MG63 (cell line): Measurements from ENCODE around the gene SLC30A4. TPM values are rescaled to one million over a fixed set of nuclear protein-coding genes. Genes with fewer than 3 reads are reported as not detected.
A peak's percentile ranks its signal among the peaks of the same experiment; 100 is the strongest.
"Not testable (repeated sequence)": the region's sequence is repeated elsewhere in the genome, so short reads cannot be mapped to it uniquely, and the experiment has no call there.

Source experiments
- DNase-seq: peaks from one replicate; pipeline ENCODE4 v3.0.0-alpha.2; 2020
- H3K27me3 ChIP-seq: fragments of 250-450 bp; sonication (Bioruptor Pico); 2 replicates; pipeline ENCODE4 v1.5.1; 2020; ENCODE audit warnings: mild to moderate bottlenecking, moderate library complexity
- H3K36me3 ChIP-seq: fragments of 250-450 bp; sonication (Bioruptor Pico); 2 replicates; pipeline ENCODE4 v1.5.1; 2020; ENCODE audit warnings: mild to moderate bottlenecking, moderate library complexity
- H3K4me3 ChIP-seq: fragments of 250-450 bp; sonication (Bioruptor Pico); 2 replicates; pipeline ENCODE4 v1.5.1; 2020; ENCODE audit warnings: mild to moderate bottlenecking, moderate library complexity
- H3K9me3 ChIP-seq: fragments of 250-450 bp; sonication (Bioruptor Pico); 2 replicates; pipeline ENCODE4 v1.5.1; 2020; ENCODE audit warnings: mild to moderate bottlenecking, moderate library complexity
- total RNA-seq: library from RNA; depleted of rRNA; stranded (reverse); fragments of >200 nt; shearing (Covaris generic); gene quantifications from 2 replicates; pipeline ENCODE4 v1.2.3, GENCODE V29; 2014; ENCODE audit warnings: low replicate concordance

SLC30A4 gene
- total RNA-seq, 1 experiment from 2014 or later, result 4.3 TPM

DNA sequence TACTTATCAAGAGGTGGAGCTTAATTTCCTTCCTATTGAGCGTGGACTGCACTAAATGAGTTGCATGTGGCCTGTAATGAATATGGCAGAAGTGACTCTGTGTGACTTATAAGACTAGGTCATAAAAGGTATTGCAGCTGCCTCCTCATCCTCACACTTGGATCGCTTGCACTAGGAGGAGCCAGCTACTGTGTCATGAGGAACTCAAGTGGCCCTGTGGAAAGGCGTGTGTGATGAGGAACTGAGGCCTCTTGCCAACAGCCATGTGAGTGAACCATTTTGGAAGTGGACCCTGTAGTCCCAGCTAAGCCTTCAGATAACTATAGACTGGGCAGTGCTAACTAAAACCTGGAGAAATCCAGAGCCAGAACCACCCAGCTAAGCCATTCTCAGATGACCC, 7.1 kb upstream of the SLC30A4 start:
- Histone ChIP-seq H3K27me3 (peaks cover 2% of the 10 kb centered on the region; the same call in 1 of the 2 replicates), H3K36me3 (no peaks in the 10 kb centered on the region), H3K9me3 (no peaks in the 10 kb centered on the region), H3K4me3 (no peak overlapping the region)
- no peak for DNase-seq

DNA sequence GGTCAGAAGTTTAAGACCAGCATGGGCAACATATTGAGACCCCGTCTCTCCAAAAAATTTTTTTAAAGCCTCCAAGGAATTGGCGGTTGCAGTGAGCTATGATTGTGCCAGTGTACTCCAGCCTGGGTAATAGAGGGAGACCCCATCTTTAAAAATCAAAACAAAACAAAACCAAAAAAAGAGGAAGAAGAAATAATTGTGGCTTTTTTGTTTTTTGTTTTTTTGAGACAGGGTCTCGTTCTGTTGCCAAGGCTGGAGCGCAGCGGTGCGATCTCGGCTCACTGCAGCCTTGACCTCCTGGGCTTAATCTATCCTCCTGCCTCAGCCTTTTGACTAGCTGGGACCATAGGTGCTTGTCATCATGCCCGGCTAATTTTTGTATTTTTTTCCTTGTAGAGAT, 4.5 kb upstream of the SLC30A4 start:
- Histone ChIP-seq H3K4me3 (no peak overlapping the region), H3K27me3 (no peaks in the 10 kb centered on the region; the same call in 1 of the 2 replicates), H3K36me3 (no peaks in the 10 kb centered on the region), H3K9me3 (no peaks in the 10 kb centered on the region)
- DNase-seq, result no peak

DNA sequence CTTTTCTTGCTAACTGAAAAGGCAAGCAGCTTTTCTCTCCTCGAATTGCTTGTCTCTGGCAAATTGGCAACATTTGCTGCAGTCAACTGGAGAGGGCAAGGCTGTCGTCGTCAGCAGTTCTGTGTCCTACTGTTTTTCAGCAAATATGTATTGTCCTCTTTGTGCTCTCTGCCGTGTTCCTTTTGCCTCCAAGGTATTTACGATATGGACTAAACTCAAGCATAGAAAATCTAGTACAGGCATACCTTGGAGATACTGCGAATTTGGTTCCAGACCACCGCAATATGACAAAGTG, 558 bp upstream of the SLC30A4 start:
- Histone ChIP-seq H3K9me3 (no peaks in the 10 kb centered on the region), H3K36me3 (no peaks in the 10 kb centered on the region), H3K27me3 (no peaks in the 10 kb centered on the region), H3K4me3 (peak overlapping the region; percentile 62)
- DNase-seq, result no peak

DNA sequence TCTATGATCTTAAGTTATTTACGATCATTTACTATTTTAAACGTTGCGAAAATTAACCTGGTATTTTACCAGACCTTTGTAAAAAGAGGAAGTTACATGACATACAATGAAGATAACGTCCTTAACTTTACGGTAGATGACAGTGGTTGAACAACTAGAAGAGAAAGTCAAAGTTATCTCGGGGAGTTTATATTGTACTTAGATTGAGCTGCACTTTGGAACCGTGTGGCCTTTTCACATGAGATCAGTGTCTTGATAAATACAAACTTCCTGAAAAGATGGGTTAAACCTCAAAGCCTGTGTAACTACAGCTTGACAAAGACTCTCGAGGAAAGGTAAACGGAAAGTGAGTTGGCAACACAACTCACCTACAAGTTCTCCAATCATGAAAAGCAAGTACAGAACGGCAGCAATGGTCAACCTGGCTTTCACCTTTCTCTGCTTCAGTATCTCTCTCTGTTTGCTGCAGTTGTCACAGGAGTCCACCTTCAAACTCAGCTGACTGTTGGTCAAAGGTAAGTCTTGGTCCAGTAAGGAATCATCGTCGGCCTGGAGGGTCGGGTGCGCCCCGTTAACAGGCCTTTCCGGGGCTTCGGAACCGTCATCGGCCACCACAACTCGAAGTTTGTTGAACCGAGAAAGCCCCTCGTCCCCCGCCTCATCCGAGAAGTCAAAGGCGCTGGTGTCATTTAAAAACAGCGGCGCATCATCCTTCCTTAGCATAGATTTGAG, 793 bp downstream of the SLC30A4 start:
- Histone ChIP-seq H3K36me3 (no peaks in the 10 kb centered on the region), H3K27me3 (no peaks in the 10 kb centered on the region), H3K9me3 (no peaks in the 10 kb centered on the region), H3K4me3 (peak overlapping the region; percentile 62)
- no peak for DNase-seq

DNA sequence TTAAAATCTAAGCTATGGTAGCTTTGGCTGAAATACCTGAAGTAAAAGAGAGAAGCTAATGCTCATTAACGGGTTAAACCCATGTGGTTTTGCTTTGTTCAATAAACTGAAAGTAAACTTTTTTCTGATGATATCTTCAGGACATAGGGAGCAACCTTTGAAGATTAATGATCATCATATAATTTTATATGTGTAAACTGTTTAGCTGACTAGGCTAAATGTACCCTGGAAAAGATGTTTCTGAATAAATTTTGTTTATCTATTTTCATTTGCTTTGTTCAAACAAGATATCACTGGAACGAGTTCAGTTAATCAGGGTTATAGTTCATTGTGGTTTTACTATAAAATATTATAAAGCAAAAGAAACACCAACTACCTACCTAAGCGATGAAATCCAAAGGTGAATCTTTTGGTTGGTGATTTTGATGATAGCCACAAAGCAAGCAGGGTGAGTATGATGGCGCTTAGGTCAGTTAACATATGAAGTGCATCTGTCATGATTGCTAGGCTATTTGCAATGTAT, 11.7 kb downstream of the SLC30A4 start:
- DNase-seq, result no peak
- Histone ChIP-seq H3K9me3 (no peaks in the 10 kb centered on the region), H3K36me3 (no peaks in the 10 kb centered on the region), H3K4me3 (no peak overlapping the region), H3K27me3 (no peaks in the 10 kb centered on the region)

DNA sequence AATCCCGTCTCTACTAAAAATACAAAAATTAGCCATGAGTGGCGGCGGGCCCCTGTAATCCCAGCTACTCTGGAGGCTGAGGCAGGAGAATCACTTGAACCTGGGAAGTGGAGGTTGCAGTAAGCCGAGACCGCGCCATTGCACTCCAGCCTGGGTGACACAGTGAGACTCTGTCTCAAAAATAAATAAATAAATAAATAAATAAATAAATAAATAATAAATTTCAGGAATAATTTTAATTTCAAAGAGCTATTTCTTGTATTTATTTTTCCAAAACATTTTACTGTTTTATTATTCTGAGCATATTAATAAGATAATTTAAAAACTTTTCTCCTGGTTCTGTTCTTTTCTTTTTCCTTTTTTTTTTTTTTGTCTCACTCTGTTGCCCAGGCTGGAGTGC, 15.4 kb downstream of the SLC30A4 start:
- H3K9me3 ChIP-seq, result not testable (repeated sequence)

DNA sequence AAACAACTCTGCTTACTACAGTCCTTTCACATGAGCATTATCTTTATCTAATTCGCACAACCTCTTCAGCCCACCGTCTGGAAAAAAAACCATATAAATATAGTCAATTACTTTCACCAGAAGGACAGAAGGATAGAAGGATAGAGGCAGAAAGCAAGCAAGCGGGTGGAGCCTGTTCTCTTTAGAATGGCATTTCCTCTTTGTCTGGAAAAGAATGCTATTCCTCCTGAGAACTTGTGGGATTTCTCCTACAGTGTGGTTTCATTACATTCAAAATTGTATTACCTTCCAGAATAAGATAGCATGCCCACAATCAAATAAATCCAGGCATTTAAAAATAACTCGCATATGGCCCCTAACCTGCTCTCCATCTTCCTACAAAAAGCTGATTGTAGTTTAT, 23.1 kb downstream of the SLC30A4 start:
- H3K9me3 ChIP-seq, result no peaks in the 10 kb centered on the region
- H3K4me3 ChIP-seq, result no peak overlapping the region
- DNase-seq, result no peak
- no peaks in the 10 kb centered on the region for H3K36me3 ChIP-seq
- H3K27me3 ChIP-seq, result no peaks in the 10 kb centered on the region

More for the DNA sequence above, 15.4 kb downstream of the SLC30A4 start:
- H3K36me3 ChIP-seq, H3K4me3 ChIP-seq, DNase-seq, H3K27me3 ChIP-seq: not testable (repeated sequence)

DNA sequence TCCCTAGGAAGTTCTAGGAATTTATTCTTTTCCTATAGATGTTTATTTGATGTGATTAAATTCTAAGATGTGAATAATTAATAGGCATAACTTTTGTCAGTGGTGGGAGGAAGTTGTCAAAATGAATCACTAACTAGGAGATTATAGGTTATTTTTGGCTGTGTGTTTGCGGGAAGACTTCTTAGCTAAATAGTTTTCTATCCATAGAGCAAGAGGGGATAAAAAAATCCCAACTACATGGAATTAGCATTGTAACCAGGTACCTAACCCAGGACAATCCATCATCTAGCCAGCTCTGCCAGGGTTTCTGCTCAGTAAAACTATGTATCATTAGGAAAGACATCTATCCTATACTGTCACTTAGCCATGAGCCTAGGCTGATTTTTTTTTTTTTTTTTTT, 23.9 kb downstream of the SLC30A4 start:
- Histone ChIP-seq H3K4me3 (no peak overlapping the region), H3K36me3 (no peaks in the 10 kb centered on the region), H3K9me3 (no peaks in the 10 kb centered on the region), H3K27me3 (no peaks in the 10 kb centered on the region)
- no peak for DNase-seq

DNA sequence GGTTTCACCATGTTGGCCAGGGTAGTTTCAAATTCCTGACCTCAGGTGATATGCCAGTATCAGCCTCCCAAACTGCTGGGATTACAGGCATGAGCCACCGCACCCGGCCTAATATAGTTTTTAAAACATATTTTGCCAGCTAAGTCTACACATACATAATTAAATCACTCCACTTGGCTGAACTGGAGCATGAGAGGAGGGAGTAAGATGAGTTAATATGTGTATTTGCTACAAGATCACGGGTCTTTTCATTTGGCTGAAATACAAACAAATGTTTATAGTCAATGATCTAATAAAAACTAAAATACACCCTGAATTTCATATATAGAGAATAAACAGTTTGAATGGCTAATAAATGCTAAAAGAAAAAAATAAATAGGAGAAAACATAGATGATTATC, 25.3 kb downstream of the SLC30A4 start:
- Histone ChIP-seq H3K27me3 (no peaks in the 10 kb centered on the region), H3K36me3 (no peaks in the 10 kb centered on the region), H3K4me3 (no peak overlapping the region), H3K9me3 (no peaks in the 10 kb centered on the region)
- no peak for DNase-seq

DNA sequence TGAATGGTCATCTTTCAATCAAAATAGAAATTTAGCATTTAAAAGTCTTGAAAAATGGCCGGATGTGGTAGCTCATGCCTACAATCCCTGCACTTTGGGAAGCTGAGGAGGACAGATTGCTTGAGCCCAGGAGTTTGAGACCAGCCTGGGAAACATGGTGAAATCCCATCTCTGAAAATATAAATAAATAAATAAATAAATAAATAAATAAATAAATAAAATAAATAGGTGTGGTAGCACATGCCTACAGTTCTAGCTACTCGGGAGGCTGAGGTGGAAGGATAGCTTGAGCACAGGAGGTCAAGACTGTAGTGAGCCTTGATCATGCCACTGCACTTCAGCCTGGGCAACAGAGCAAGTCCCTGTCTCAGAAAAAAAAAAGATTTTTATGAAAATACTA, 25.9 kb downstream of the SLC30A4 start:
- H3K27me3 ChIP-seq, result no peaks in the 10 kb centered on the region
- no peak overlapping the region for H3K4me3 ChIP-seq
- no peaks in the 10 kb centered on the region for H3K9me3 ChIP-seq
- H3K36me3 ChIP-seq, result no peaks in the 10 kb centered on the region
- no peak for DNase-seq

DNA sequence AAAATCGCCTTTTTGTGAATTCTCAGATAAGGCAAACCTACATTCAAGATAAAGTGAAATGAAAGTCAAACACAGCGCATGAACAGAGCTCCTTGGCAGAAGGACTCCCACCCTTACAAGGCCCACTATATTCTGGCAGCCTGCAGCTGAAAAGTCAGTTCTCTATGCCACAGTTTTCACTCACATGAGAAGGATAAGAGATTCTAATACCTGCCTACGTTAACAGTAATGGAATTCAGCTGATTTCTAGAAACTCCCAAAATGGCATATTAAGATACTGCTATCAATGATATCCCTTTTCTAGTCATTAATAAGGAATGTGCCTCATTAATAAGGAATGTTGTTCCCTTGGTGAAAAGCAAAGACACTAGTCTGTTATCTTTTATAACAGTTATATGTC, 27.0 kb downstream of the SLC30A4 start:
- Histone ChIP-seq H3K27me3 (no peaks in the 10 kb centered on the region), H3K4me3 (no peak overlapping the region), H3K9me3 (no peaks in the 10 kb centered on the region), H3K36me3 (no peaks in the 10 kb centered on the region)
- DNase-seq, result no peak

DNA sequence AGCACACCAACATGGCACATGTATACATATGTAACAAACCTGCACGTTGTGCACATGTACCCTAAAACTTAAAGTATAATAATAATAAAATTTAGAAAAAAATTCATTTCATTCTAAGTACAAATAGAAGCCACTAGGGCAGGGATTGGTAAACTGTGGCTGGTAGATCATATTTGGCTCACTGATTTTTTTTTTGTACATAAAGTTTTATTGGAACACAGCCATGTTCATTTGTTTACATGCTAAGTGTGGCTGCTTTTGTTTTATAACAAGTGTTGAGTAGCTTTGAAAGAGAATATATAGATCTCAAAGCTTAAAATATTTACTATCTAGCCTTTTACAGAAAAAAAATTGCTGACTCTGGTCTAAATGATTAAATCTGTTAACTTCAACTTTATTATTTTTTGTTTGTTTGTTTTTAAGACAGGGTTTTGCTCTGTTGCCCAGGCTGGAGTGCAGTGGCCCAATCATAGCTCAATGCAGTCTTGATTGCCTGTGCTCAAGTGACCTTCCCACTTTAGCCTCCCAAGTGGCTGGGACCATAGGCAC, 32.8 kb downstream of the SLC30A4 start:
- Histone ChIP-seq H3K36me3 (no peaks in the 10 kb centered on the region), H3K4me3 (no peak overlapping the region), H3K9me3 (no peaks in the 10 kb centered on the region), H3K27me3 (no peaks in the 10 kb centered on the region)
- no peak for DNase-seq

DNA sequence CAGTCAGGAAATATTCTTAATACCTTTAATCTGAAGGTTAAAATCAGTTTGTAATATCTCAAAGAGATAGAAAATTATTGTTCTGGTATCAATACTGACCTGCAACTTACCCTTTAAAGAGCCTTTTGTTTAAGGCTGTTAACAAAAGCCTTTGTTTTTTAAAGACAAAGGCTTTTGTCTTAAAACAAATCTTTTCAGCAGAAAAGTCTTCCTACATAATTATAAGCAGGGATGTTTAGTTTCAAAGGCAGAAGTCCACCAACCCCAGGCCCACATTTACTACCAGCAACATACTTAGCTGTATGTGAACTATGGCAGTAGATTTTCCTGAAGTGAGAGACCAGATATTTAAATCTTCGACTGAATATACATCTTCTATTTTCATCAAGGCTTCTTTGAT, 36.2 kb downstream of the SLC30A4 start:
- Histone ChIP-seq H3K9me3 (no peaks in the 10 kb centered on the region), H3K27me3 (no peaks in the 10 kb centered on the region), H3K4me3 (no peak overlapping the region), H3K36me3 (no peaks in the 10 kb centered on the region)
- no peak for DNase-seq

DNA sequence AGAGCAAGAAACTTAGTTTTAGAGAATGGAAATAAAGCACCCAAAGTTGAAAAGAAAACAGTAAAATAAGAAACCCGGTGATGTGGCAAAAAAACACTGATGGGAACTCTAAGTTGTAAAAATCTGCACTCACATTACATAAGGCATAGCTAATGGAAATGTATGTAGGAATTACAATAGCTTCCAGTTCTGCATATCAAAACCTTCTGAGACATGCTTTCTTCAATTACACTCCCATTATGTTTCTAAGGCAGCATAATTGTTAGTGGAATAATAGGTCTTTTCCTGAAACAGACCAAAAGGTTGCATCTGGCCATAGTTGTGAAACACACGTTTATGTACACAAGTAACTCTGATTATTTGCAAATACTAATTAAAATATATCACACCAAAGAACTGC, 41.4 kb downstream of the SLC30A4 start:
- no peak for DNase-seq
- Histone ChIP-seq H3K27me3 (no peaks in the 10 kb centered on the region), H3K4me3 (no peak overlapping the region), H3K9me3 (no peaks in the 10 kb centered on the region), H3K36me3 (no peaks in the 10 kb centered on the region)

DNA sequence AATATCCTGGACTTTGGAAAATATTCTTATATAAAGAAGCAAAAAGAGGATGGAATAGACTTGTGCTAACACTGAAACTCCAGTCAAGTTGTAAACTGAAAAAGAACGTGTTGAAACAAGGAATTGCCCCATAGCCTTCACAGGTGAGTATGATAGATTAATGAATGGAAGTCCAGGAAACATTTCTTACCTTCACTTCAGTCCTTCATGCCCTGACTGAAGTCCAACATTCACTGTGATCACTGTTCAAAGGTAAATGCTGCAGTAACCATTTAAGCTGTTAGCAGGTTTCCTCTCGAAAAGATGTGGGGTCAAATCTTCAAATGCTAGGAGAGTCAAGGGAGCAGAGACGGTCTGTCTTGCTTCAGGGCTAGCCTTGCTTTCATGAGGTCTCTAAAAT, 46.1 kb downstream of the SLC30A4 start:
- H3K27me3 ChIP-seq, result no peaks in the 10 kb centered on the region
- H3K36me3 ChIP-seq, result no peaks in the 10 kb centered on the region
- no peak for DNase-seq
- H3K4me3 ChIP-seq, result no peak overlapping the region
- H3K9me3 ChIP-seq, result no peaks in the 10 kb centered on the region

DNA sequence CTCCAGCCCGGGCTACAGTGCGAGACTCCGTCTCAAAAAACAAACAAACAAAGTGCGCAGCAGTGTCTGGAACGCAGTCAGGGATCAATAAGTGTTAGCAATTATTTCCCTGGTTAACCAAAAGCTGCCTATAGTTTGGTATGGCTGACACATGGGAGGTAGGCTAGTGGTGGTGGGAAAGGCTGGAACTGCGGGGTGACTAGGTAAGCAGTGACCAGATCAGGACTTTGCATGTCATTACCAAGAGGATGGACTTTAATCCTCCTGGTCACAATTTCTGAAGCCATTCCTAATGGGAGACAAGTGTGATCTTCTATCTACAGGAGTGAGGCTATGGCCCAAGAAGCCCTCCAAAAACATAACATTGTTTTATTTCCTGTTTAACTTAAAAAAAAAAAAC, 47.8 kb downstream of the SLC30A4 start:
- no peaks in the 10 kb centered on the region for H3K36me3 ChIP-seq
- H3K4me3 ChIP-seq, result no peak overlapping the region
- no peaks in the 10 kb centered on the region for H3K27me3 ChIP-seq
- no peak for DNase-seq
- no peaks in the 10 kb centered on the region for H3K9me3 ChIP-seq

DNA sequence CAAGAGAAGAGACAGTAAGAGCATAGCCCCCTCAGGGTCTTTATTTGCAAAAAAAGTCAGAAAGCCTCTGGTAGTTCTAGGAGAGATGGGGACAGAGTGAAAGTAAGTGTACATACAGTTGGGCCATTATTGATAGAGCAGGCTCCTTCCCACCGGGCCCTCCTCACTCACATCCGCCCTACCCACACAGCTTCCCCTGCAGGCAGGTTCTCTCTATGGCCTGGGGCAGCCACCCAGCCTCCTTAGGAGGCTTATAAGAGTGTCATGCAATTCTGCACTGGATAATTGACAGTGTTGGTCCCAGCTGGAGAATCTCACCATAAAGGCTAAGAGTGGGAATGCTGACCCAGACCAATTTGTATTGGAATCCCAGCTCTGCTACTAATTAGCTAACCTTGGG, 49.5 kb downstream of the SLC30A4 start:
- Histone ChIP-seq H3K36me3 (no peaks in the 10 kb centered on the region), H3K27me3 (no peaks in the 10 kb centered on the region), H3K4me3 (no peak overlapping the region), H3K9me3 (no peaks in the 10 kb centered on the region)
- DNase-seq, result no peak

DNA sequence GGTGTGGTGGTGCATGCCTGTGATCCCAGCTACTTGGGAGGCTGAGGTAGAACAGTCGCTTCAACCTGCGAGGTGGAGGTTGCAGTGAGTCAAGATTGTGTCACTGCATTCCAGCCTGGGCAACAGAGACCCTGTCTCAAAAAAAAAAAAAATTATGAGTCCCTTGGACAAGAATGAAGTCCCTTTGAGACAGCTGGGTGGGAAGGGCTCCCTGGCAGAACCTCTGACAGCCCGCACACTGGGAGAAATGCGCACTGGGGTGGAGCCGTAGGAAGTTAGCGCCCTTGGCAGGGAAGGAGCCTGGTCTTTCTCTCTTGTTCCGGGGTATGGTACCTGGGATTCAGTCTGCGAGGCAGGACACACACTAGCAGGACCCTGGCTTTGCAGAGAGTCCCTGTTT, 51.4 kb downstream of the SLC30A4 start:
- H3K9me3 ChIP-seq, result no peaks in the 10 kb centered on the region
- no peak overlapping the region for H3K4me3 ChIP-seq
- no peaks in the 10 kb centered on the region for H3K36me3 ChIP-seq
- DNase-seq, result no peak
- H3K27me3 ChIP-seq, result no peaks in the 10 kb centered on the region
